ENCODE data around the gene ZBTB40. TPM values are rescaled to one million over a fixed set of nuclear protein-coding genes. Genes with fewer than 3 reads are reported as not detected.

Gene ZBTB40
- total and polyA plus RNA-seq, 4 donors = 6.6 to 19.3 (median 12.0) TPM

DNA sequence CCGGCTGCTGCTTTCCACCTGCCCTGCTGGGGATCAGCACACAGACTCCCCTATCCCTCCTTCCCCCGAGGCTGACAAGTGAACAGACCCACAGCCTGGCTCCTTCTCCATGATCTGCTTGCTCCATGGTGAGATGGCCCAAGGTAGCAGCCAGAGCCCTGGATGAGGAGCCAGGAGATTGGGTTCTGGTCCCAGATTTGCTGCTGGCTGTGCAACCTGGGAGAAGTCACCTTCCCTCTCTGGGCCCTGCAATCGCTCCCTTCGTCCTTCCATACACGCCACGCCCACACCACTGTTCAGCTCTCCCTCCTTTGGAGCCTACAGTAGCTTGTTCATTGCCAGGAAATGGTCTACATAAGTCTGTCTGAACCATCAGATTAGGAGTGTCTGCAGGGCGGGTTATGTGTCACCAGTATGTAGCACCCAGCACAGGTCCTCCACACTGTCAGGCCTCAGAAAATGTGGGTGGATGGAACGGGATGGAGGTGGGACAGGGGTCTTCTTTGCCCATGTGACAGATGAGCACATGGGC lies 102.4 kb downstream of the ZBTB40 start:
- no peaks in the 10 kb centered on the region for H3K36me3 ChIP-seq (ENCODE audit: control insufficient read depth in 4 of 4, insufficient read depth in 4 of 4, low read length in 4 of 4)
- 78 to 79% methylated on average over 8 of the region's 8 CpGs for WGBS, 2 donors
- peaks cover 0 to 4% (median 4%) of the 10 kb centered on the region in 3 donors for H3K27me3 ChIP-seq (ENCODE audit: control insufficient read depth in 3 of 3, insufficient read depth in 3 of 3, low read length in 2 of 3)
- no peak overlapping the region for H3K4me3 ChIP-seq
- no peak overlapping the region for H3K9ac ChIP-seq (ENCODE audit: insufficient read depth in 1 of 2, low read length in 2 of 2)
- no peak for TF ChIP-seq CTCF (IDR thresholded peaks at IDR 0.05; ENCODE audit: control extremely low read depth, extremely low read depth)
- no peak overlapping the region for H3K27ac ChIP-seq (ENCODE audit: low read depth in 1 of 2, low read length in 1 of 2)
- ATAC-seq (ENCODE audit: insufficient read depth, low FRiP score) (no peak), DNase-seq (no peak)
- peaks cover 0 to 16% (median 0%) of the 10 kb centered on the region in 5 donors for H3K4me1 ChIP-seq (ENCODE audit: control insufficient read depth in 5 of 5, insufficient read depth in 5 of 5, low read length in 5 of 5)
- H3K9me3 ChIP-seq (ENCODE audit: control insufficient read depth in 4 of 4, insufficient read depth in 3 of 4, low read length in 3 of 4) = peaks cover 0 to 3% (median 0%) of the 10 kb centered on the region in 4 donors

DNA sequence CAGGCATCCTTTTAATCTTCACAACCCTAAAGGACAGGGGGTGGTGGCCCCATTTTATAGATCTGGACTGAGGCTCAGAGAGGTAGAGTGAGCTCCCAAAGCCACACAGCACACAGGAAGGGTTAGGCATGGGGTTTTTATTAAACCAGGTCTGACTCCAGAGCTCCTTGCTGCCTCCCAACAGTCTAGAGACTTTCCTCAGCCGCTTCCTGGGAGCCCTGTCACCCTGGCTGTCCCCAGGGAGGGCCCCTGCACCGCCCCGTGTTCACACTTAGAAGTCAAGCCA lies 103.7 kb downstream of the ZBTB40 start:
- WGBS, 2 donors = 44 to 53% methylated on average over 3 of the region's 3 CpGs

DNA sequence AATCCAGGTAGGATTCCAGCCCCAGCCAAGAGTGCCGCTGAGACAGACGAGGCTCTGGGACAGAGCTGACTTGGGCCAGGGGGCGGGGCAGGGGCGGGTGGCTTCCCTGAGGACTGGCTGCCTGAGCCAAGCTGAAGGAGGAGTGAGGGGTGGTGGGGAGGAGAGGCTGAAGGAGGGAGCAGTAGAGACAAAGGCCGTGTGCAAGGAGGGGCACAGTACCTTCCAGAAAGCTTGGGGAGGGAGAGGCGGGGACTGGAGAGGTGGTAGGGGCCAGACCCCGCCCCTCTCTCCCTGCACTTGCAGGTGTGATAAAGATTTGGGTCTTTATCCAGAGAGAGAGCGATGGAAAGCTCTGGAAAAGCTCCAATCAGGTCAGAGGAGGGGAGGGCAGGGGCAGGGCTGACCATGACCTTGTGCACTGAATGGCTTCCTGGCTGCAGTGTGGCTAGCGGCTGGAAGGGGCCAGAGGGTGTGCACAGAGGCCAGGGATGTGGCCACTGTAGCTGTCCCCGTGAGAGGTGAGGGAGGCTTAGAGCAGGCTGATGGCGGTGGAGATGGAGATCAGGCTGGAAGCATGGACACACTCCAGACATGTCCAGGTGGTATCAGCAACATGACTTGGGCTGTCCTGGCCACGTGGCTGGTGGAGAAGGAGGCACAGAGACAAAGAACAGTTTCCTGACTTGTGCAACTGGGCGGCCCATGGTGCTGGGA lies 104.9 kb downstream of the ZBTB40 start:
- peak in 2 of 3 donors; percentile 32 to 42 for DNase-seq
- no peak overlapping the region for H3K9ac ChIP-seq (ENCODE audit: insufficient read depth in 1 of 2, low read length in 2 of 2)
- H3K4me1 ChIP-seq (ENCODE audit: control insufficient read depth in 5 of 5, insufficient read depth in 5 of 5, low read length in 5 of 5) = peaks cover 0 to 16% (median 0%) of the 10 kb centered on the region in 5 donors
- no peaks in the 10 kb centered on the region for H3K36me3 ChIP-seq (ENCODE audit: control insufficient read depth in 4 of 4, insufficient read depth in 4 of 4, low read length in 4 of 4)
- ATAC-seq (ENCODE audit: insufficient read depth, low FRiP score) = no peak
- H3K27ac ChIP-seq (ENCODE audit: low read depth in 1 of 2, low read length in 1 of 2) = no peak overlapping the region
- peaks cover 0 to 21% (median 16%) of the 10 kb centered on the region in 3 donors for H3K27me3 ChIP-seq (ENCODE audit: control insufficient read depth in 3 of 3, insufficient read depth in 3 of 3, low read length in 2 of 3)
- no peak overlapping the region for H3K4me3 ChIP-seq
- H3K9me3 ChIP-seq (ENCODE audit: control insufficient read depth in 4 of 4, insufficient read depth in 3 of 4, low read length in 3 of 4) = peaks cover 0 to 3% (median 0%) of the 10 kb centered on the region in 4 donors
- TF ChIP-seq CTCF (IDR thresholded peaks at IDR 0.05; ENCODE audit: control extremely low read depth, extremely low read depth) = no peak
- 25 to 30% methylated on average over 13 of the region's 13 CpGs for WGBS, 2 donors

More for the DNA sequence above, 103.7 kb downstream of the ZBTB40 start:
- Histone ChIP-seq H3K27me3 (ENCODE audit: control insufficient read depth in 3 of 3, insufficient read depth in 3 of 3, low read length in 2 of 3) (peaks cover 0 to 11% (median 7%) of the 10 kb centered on the region in 3 donors), H3K4me1 (ENCODE audit: control insufficient read depth in 5 of 5, insufficient read depth in 5 of 5, low read length in 5 of 5) (peaks cover 0 to 16% (median 0%) of the 10 kb centered on the region in 5 donors), H3K36me3 (ENCODE audit: control insufficient read depth in 4 of 4, insufficient read depth in 4 of 4, low read length in 4 of 4) (no peaks in the 10 kb centered on the region), H3K9me3 (ENCODE audit: control insufficient read depth in 4 of 4, insufficient read depth in 3 of 4, low read length in 3 of 4) (peaks cover 0 to 3% (median 0%) of the 10 kb centered on the region in 4 donors), H3K4me3 (no peak overlapping the region), H3K27ac (ENCODE audit: low read depth in 1 of 2, low read length in 1 of 2) (no peak overlapping the region), H3K9ac (ENCODE audit: insufficient read depth in 1 of 2, low read length in 2 of 2) (no peak overlapping the region)
- ATAC-seq (ENCODE audit: insufficient read depth, low FRiP score) (no peak), DNase-seq (no peak)
- TF ChIP-seq CTCF (IDR thresholded peaks at IDR 0.05; ENCODE audit: control extremely low read depth, extremely low read depth) = no peak

Measured in lung (tissue), 12 donors.